GM18868 (cell line): ENCODE measurements around the gene ACTR5.

Experiments used
- ATAC-seq: cut with Tn5 transposase; IDR thresholded peaks from one replicate; pipeline ENCODE4 v1.9.1; 2021; ENCODE audit warnings: mild to moderate bottlenecking, moderate library complexity; ENCODE audit not compliant: unreplicated experiment

ACTR5 gene

DNA sequence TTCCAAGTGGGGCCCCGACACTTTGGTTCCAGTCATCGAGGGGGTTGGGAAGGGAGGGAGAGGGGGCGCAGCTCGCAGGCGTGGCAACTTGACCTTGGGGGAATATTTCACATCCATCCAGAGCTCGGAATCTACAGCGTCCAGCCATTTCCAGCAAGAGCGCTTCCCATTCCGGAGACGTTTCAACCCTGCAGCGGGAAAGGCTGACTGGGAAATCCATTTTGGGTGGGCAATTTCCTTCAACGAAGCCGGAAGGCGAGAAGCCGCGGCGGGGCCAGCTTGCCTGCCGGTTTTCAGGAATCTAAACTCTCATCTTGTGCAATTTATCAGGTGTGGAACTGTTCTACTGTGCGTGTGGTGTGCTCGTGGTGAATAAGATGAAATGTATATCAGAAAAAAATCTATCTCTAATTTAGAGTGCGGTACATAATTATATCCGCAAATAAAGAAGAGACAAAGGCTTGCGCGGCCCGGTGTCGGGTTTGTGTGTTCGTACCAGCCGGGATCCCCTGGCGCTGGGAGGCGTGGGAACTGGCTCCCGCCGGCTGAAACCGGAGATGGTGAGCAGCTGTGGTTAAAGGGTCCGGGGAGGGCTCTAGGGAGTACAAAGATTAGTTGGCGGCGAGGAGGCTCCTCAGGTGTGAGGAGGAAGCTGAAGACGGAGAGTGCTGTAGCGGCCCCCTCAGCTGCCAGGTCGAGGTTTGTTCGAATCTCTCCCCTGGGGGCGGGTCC lies 19.2 kb upstream of the ACTR5 start:
- no peak for ATAC-seq

DNA sequence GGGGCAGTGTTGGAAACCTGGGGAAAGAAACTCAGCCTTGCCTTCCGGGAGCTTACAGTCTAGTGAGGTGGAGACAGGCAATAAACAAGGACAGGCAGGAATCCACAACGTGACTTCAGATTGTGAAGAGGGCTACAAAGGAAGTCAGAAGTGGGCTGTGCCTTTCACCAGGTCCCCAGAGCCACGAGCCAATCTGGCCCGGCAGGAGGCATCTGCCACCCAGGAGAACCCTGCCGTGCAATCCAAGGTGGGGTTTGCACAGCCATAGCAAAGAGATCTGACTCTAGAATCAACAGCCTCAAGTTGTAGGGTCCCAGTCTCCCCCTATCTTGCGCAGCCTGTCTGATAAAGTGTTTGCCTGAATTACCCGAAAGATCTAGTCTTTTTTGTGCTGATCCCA lies 18.5 kb upstream of the ACTR5 start:
- no peak for ATAC-seq

GRCh38 chr20:38730167-38730988 lies 17.9 kb upstream of the ACTR5 start:
- no peak for ATAC-seq

DNA sequence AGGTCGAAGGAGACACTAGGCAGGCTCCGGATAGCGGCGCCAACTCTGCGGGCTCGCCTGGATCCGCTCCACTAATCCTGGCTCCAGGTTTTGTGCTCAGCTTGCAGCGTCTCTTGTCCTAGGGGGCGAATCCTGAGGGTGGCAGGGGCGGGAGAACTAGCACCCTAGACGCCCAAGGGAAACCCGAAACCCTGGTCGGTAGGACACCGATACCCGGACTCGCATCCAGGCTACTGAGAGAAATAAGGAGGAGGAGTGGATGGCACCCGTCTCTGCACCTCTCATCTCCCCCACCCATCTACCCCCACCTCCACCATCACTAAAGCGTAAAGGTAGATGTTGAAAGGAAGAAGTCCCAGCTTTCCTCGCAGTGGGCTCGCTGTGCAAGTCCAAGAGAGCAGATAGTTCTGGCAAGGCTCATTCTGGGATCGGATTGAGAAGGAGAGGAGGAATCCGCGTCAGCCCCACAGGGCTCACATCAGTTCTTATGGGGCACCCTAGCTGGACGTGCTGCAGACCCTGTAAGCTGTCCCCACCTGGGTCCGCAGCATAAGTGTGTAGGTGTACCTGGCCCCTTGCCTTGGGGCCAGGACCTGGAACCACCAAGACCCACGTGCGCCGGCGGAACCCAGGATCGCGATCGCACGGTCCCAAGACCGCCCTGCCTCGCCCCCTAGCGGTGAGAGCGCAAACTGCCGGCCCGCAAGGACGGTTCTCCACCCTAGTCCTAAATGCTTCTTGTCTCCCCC lies 17.1 kb upstream of the ACTR5 start:
- no peak for ATAC-seq

DNA sequence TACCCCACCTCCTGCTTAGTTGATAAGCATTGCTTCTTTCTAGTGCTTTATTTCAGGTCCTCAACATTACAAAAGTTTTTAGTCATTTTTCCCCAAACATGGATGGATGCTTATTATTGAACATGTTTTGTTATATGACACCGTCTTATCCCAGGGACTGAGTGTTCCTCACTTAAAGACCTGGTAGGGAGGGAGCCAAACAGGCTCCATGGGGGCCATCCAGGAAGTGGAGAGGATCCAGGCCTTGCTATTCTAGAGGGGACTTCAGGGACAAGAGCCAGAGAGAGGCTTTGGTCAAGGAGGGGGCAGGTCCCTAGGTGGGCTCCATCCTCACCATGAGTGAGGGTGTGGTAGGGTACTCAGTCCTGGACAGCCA lies 16.5 kb upstream of the ACTR5 start:
- no peak for ATAC-seq

GRCh38 chr20:38732981-38733380 lies 15.3 kb upstream of the ACTR5 start:
- ATAC-seq, result no peak

GRCh38 chr20:38735172-38735571 lies 13.1 kb upstream of the ACTR5 start:
- no peak for ATAC-seq

- no peak for ATAC-seq
These were observed 10.4 kb upstream of the ACTR5 start for GRCh38 chr20:38737887-38738286.

GRCh38 chr20:38745757-38746156 lies 2.5 kb upstream of the ACTR5 start:
- no peak for ATAC-seq

DNA sequence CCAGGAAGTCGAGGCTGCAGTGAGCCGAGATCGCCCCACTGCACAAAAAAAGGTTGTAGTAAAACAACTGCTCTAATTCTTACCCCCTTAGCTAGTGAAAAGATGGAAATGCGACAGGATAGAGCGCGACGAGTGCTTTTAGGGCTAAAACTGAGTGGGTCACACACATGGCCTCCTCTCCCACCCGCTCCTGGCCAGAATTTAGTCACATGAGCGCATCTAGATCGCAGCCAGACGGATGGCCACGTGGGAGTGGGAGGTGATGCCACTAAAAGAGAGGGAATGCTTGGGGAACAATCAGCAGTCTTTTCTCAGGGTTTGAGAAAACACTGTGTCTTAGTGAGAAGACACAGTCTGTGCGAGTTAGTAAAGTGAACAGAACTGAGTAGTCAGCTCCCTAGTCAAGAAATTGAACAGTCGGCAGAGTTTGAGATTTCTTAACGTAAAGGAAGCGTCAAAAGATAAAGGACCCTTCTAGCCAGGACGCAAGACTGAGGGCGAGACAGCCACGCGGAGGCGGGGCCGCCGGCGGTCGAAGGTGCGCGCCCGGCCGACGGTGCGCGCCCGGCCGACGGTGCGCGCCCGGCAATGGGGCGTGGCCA lies 664 bp upstream of the ACTR5 start:
- ATAC-seq, result no peak

GRCh38 chr20:38748861-38749149 lies 545 bp downstream of the ACTR5 start:
- peak; percentile 32 for ATAC-seq

- no peak for ATAC-seq
These were observed 3.2 kb downstream of the ACTR5 start for GRCh38 chr20:38751360-38751976.

- no peak for ATAC-seq
These were observed 3.8 kb downstream of the ACTR5 start for GRCh38 chr20:38752029-38752428.

- ATAC-seq, result no peak
These were observed 6.7 kb downstream of the ACTR5 start for GRCh38 chr20:38754924-38755323.

- no peak for ATAC-seq
These were observed 7.2 kb downstream of the ACTR5 start for GRCh38 chr20:38755324-38755910.

- no peak for ATAC-seq
These were observed 9.0 kb downstream of the ACTR5 start for GRCh38 chr20:38757145-38757775.

DNA sequence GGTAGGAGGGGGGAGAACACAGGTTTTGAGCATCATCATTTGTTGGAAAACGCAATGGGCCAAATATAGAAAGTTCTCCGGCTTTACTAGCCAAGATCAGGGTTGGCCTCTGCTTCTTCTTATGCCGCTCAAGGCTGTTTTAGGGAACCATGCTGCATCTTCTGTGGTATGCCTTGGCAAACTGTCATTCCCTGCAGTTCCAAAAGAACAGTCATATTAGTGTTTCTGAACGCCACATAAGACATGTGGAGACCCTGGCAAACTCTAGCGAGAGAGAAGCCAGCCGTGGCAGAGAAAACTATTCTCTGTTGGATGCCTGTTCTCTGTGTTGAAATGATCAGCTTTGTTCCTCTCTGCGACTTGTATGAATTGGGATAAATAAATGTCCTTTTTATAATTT lies 10.8 kb downstream of the ACTR5 start:
- ATAC-seq, result no peak

DNA sequence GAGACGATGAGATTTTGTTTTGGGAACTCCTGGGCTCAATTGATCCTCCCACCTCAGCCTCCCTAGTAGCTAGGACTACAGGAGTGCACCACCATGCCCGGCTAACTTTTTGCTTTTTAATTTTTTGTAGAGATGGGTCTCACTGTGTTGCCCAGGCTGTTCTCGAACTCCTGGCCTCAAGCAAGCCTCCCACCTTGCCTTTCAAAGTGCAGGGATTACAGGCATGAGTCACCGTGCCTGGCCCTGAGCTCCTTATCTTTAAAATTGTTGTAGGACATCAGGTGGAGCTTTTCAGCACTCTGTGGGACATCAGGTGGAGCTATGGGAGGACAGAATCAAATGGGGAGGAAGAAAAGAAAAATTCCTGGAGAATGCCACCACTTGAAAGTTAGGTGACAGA lies 12.7 kb downstream of the ACTR5 start:
- no peak for ATAC-seq

DNA sequence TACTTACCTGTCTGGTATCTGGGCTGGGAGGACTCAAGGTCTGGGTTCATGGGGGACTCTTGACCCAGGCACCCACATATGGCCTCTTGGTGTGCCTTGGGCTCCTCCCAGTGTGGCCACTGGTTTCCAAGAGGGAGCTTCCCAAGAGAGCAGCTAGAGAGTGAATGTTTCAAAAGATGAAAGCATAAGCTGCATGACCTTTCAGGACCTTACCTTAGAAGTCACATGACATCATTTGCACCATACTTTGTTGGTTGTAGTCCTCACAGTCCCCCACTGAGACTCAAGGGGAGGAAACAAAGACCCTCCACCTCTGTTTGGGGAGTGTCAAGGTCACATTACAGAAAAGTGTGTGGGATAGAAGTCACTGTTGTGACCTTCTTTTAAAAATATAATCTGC lies 13.9 kb downstream of the ACTR5 start:
- ATAC-seq, result no peak

GRCh38 chr20:38763616-38764015 lies 15.4 kb downstream of the ACTR5 start:
- no peak for ATAC-seq
